Peyer's patch (tissue), 4 donors: ENCODE data around the gene UNKL. TPM values are rescaled to one million over a fixed set of nuclear protein-coding genes. Genes with fewer than 3 reads are reported as not detected.
"Not testable (repeated sequence)": the region's sequence is repeated elsewhere in the genome, so short reads cannot be mapped to it uniquely, and the experiment has no call there.

Experiments
- DNase-seq, 3 donors: peaks; one replicate each; pipeline ENCODE4 v3.0.0-alpha.2; 2017 to 2019
- H3K27ac ChIP-seq, 4 donors: fragments of 200-600 bp; sonication (generic); one replicate each; pipeline ENCODE4 v1.5.1; 2016 to 2019
- H3K27me3 ChIP-seq, 2 donors: fragments of 200-600 bp; sonication (generic); one replicate each; pipeline ENCODE4 v1.5.1; 2019
- H3K36me3 ChIP-seq, 3 donors: fragments of 200-600 bp; sonication (generic); one replicate each; pipeline ENCODE4 v1.5.1; 2016 to 2019
- H3K4me1 ChIP-seq, 4 donors: fragments of 200-600 bp; sonication (generic); one replicate each; pipeline ENCODE4 v1.5.1; 2016 to 2019
- H3K4me3 ChIP-seq, 4 donors: fragments of 200-600 bp; sonication (generic); 1 replicate in 3 of 4; 2 replicates in 1 of 4; pipeline ENCODE4 v1.5.1; 2016 to 2019; ENCODE audit warnings: mild to moderate bottlenecking in 1 of 4
- H3K9me3 ChIP-seq, 4 donors: fragments of 200-600 bp; sonication (generic); one replicate each; pipeline ENCODE4 v1.5.1; 2016 to 2019; ENCODE audit warnings: mild to moderate bottlenecking in 1 of 4
- CTCF ChIP-seq, 6 experiments: fragments of 450-650 bp in 4 of 6; fragments of 200-600 bp in 2 of 6; sonication (generic) in 1 of 6; IDR thresholded peaks; one replicate each; pipeline ENCODE4 v1.5.1; 2017 to 2019; ENCODE audit warnings: antibody characterized with exemption in 6 of 6, mild to moderate bottlenecking in 3 of 6, moderate library complexity in 1 of 6
- POLR2A ChIP-seq, 2 donors: fragments of 450-650 bp; IDR thresholded peaks; one replicate each; pipeline ENCODE4 v1.5.1; 2017; ENCODE audit warnings: antibody characterized with exemption in 2 of 2, mild to moderate bottlenecking in 2 of 2, moderate library complexity in 2 of 2
- total RNA-seq, 4 donors: library from RNA; depleted of rRNA; stranded (reverse); fragments of >200 nt; gene quantifications; one replicate each; pipeline ENCODE4 v1.1.0, GENCODE V29; 2016

The UNKL gene
- total RNA-seq, 4 donors from 2014 or later, result 10.9 to 113 (median 38.4) TPM

GRCh38 chr16:1332618-1333148, 81.8 kb downstream of the UNKL start:
- no peak for DNase-seq
- no peaks in the 10 kb centered on the region for H3K36me3 ChIP-seq
- peak overlapping the region; percentile 63 to 86 (median 76) for H3K27ac ChIP-seq
- H3K27me3 ChIP-seq, result peaks cover 0 to 21% of the 10 kb centered on the region in 2 donors
- TF ChIP-seq CTCF (IDR thresholded peaks at IDR 0.05) (no peak), POLR2A (IDR thresholded peaks at IDR 0.05) (no peak)
- peak overlapping the region; percentile 44 to 65 (median 58) for H3K4me3 ChIP-seq
- peaks cover 0 to 50% (median 30%) of the 10 kb centered on the region in 4 donors for H3K4me1 ChIP-seq
- peaks cover 0 to 6% (median 0%) of the 10 kb centered on the region in 4 donors for H3K9me3 ChIP-seq

- Histone ChIP-seq H3K36me3 (no peaks in the 10 kb centered on the region), H3K27me3 (peaks cover 0 to 21% of the 10 kb centered on the region in 2 donors), H3K9me3 (peaks cover 0 to 6% (median 0%) of the 10 kb centered on the region in 4 donors), H3K27ac (peak overlapping the region; percentile 63 to 86 (median 76)), H3K4me1 (peaks cover 0 to 50% (median 30%) of the 10 kb centered on the region in 4 donors), H3K4me3 (peak overlapping the region; percentile 44 to 65 (median 58))
- no peak for TF ChIP-seq CTCF (IDR thresholded peaks at IDR 0.05)
- no peak for TF ChIP-seq POLR2A (IDR thresholded peaks at IDR 0.05)
- peak; percentile 71 to 97 (median 97) for DNase-seq
Measured at GRCh38 chr16:1331712-1332617, 82.5 kb downstream of the UNKL start.

DNA sequence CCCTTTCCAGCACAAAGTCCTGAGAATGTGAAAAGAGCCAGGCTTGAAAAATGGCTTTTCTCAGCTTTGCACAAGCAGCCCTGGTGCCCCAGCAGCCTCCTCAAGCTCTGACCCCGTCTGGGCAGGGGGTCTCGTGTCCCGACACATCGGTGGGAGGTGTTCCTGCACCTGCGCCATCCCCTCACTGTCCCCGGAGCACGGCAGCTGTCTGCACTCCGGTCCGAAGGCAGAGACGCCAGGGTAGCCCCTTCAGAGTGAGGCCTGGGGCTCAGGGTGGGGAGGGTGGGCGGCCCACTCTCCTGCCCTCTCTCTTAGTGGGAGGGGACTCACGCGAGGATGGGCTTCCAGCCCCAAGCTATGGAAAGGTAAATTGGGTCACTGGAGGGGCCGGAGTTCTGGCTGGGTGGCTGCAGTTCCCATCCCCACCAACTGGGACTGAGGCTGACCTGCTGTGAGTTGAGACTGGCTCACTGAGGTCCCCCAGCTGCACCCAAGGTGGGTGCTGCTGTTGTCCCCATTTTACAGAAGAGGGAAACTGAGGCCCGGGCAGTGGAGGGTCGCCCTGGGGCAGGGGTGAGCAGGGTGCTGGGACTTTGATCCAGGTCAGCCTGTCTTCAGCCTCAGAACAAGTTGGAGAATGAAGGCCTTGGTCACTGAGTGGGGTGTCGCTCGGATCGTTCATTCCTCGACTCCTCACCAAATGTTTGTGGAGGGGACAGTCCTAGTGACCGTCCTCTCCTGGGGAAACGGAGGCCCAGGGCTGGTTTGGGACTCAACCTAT, 83.4 kb downstream of the UNKL start:
- Histone ChIP-seq H3K4me3 (peak overlapping the region; percentile 44 to 65 (median 58)), H3K27ac (peak overlapping the region; percentile 63 to 86 (median 76)), H3K4me1 (peaks cover 0 to 50% (median 30%) of the 10 kb centered on the region in 4 donors), H3K36me3 (no peaks in the 10 kb centered on the region), H3K27me3 (peaks cover 0 to 21% of the 10 kb centered on the region in 2 donors), H3K9me3 (peaks cover 0 to 6% (median 0%) of the 10 kb centered on the region in 4 donors)
- TF ChIP-seq CTCF (IDR thresholded peaks at IDR 0.05) (peak in 1 of 6 experiments; percentile 8), POLR2A (IDR thresholded peaks at IDR 0.05) (no peak)
- no peak for DNase-seq

DNA sequence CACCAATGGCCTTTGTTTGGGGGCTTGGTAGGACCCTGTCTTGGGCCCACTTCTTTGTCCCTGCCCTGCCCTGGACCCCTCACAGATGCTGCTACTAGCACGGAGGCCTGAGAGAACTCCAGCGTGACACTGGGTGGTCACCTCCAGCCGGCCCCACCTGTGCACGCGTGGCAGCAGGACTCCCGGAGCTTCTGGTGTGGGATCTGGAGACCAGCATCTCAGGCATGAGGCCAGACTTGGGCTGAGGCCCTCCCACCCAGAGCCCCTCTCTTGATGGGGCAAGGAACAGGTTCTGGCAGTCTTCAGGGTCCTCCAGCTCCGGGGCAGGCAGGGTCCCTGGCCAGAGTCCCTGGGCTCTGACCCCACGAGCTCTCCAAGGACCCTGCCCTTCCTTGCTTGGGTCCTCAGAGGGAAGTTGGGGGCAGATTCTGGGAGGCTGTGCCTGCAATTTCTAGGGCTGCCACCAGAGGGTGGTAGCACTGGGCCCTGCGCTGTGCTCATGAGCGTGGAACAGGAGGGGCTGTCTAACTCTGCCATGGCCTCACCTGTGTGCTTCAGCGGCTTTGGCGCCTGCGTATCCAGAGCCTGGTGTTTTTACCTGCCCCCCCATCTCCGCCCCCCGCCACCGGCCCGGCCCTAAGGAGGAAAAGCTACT, 84.1 kb downstream of the UNKL start:
- TF ChIP-seq POLR2A (IDR thresholded peaks at IDR 0.05) (no peak), CTCF (IDR thresholded peaks at IDR 0.05) (peak in 5 of 6 experiments; percentile 35 to 55 (median 42))
- H3K27ac ChIP-seq, result peak overlapping the region in 2 of 4 donors; percentile 63 to 80
- peaks cover 0 to 44% (median 27%) of the 10 kb centered on the region in 4 donors for H3K4me1 ChIP-seq
- H3K9me3 ChIP-seq, result peaks cover 0 to 6% (median 0%) of the 10 kb centered on the region in 4 donors
- H3K4me3 ChIP-seq, result no peak overlapping the region
- DNase-seq, result no peak
- H3K27me3 ChIP-seq, result peaks cover 0 to 21% of the 10 kb centered on the region in 2 donors
- H3K36me3 ChIP-seq, result peaks cover 0 to 7% (median 0%) of the 10 kb centered on the region in 3 donors

DNA sequence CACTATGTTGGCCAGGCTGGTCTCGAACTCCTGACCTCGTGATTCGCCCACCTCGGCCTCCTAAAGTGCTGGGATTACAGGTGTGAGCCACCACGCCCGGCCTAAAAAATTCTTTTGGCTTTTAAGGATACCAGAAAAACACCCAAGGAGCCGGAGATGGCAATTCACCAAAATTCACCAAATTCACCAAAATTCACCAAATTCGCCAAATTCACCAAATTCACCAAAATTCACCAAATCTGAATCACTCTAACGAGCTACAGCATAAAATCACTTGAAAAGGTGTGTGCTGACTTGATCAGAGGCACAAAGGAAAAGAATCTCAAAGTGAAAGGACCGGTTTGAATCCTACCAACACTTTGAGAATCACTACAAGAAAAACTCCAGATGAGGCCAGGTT, 85.5 kb downstream of the UNKL start:
- not testable (repeated sequence) for H3K27ac ChIP-seq, H3K9me3 ChIP-seq, DNase-seq, H3K4me3 ChIP-seq
- H3K27me3 ChIP-seq, result peaks cover 0 to 13% of the 10 kb centered on the region in 2 donors
- peaks cover 0 to 21% (median 0%) of the 10 kb centered on the region in 3 donors for H3K36me3 ChIP-seq
- H3K4me1 ChIP-seq, result peaks cover 0 to 31% (median 23%) of the 10 kb centered on the region in 4 donors

DNA sequence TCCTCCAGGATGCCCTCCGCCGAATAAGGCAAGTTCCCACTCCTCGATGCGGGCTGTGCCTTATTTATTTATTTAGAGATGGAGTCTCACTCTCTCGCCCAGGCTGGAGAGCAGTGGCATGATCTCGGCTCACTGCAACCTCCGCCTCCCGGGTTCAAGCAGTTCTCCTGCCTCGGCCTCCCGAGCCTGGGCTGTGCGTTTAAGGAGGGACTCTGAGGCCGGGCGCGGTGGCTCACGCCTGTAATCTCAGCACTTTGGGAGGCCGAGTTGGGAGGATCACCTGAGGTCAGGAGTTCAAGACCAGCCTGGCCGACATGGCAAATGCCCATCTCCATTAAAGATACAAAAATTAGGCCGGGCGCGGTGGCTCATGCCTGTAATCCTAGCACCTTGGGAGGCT, 86.4 kb downstream of the UNKL start:
- not testable (repeated sequence) for H3K9me3 ChIP-seq, DNase-seq, H3K4me3 ChIP-seq, H3K27me3 ChIP-seq
- Histone ChIP-seq H3K4me1 (peaks cover 0 to 23% (median 19%) of the 10 kb centered on the region in 4 donors), H3K27ac (peak overlapping the region in 1 of 4 donors; percentile 71), H3K36me3 (peaks cover 0 to 29% (median 0%) of the 10 kb centered on the region in 3 donors)
